Occipital lobe (tissue), 3 donors: Measurements from ENCODE around the gene POTEG. TPM values are rescaled to one million over a fixed set of nuclear protein-coding genes. Genes with fewer than 3 reads are reported as not detected.
"Not testable (repeated sequence)": the region's sequence is repeated elsewhere in the genome, so short reads cannot be mapped to it uniquely, and the experiment has no call there.

Experiments used
- DNase-seq: peaks from one replicate; lab custom pipeline; 2025; lab: John Stamatoyannopoulos, UW
- small RNA-seq: library from RNA; depleted of rRNA; stranded (forward); fragments of <200 nt; gene quantifications from one replicate; pipeline ENCODE3, GENCODE V24; 2014
- total RNA-seq: library from RNA; depleted of rRNA; stranded (reverse); fragments of >200 nt; gene quantifications from one replicate; pipeline ENCODE4 v1.2.3, GENCODE V29; 2014

The POTEG gene
- total RNA-seq, 1 donor from 2014 or later: not detected

GRCh38 chr14:19374451-19374903 is 59.7 kb downstream of the POTEG start:
- not testable (repeated sequence) for DNase-seq

- DNase-seq: not testable (repeated sequence)
These were observed 61.2 kb downstream of the POTEG start for GRCh38 chr14:19372813-19373500.

GRCh38 chr14:19371767-19372166 is 62.4 kb downstream of the POTEG start:
- not testable (repeated sequence) for DNase-seq

- DNase-seq: not testable (repeated sequence)
These were observed 71.3 kb downstream of the POTEG start for GRCh38 chr14:19362803-19363202.

- DNase-seq: not testable (repeated sequence)
These were observed 71.8 kb downstream of the POTEG start for GRCh38 chr14:19362323-19362722.

GRCh38 chr14:19361636-19362253 is 72.4 kb downstream of the POTEG start:
- DNase-seq: not testable (repeated sequence)

GRCh38 chr14:19360937-19361635 is 73.1 kb downstream of the POTEG start:
- DNase-seq: not testable (repeated sequence)

Small RNA genes within 50 kb of the gene (small RNA-seq; reads per million reads assigned to genes)
- not detected for gene RNU6-1268P
